H1 (cell line): ENCODE results near the gene CGNL1.

Source experiments
- EGR1 ChIP-seq: IDR thresholded peaks from 2 replicates; pipeline ENCODE4 v1.6.1; 2011; ENCODE audit warnings: low read depth, low read length, borderline replicate concordance
- EP300 ChIP-seq, 2 experiments: IDR thresholded peaks; 1 replicate in 1 of 2; 2 replicates in 1 of 2; pipeline ENCODE4 v1.6.1; 2011 to 2012; ENCODE audit warnings: low read depth in 2 of 2, low read length in 2 of 2, mild to moderate bottlenecking in 2 of 2, borderline replicate concordance in 1 of 2, inconsistent platforms in 1 of 2, moderate library complexity in 1 of 2
- JUN ChIP-seq: IDR thresholded peaks from 2 replicates; pipeline ENCODE4 v1.6.1; 2011; ENCODE audit warnings: low read depth, mild to moderate bottlenecking, improper control_type of control experiment, low read length
- KDM1A ChIP-seq: fragments of 200-600, 300-600 bp; sonication (generic); IDR thresholded peaks from 2 replicates; pipeline ENCODE4 v1.7.1; 2016; ENCODE audit warnings: mild to moderate bottlenecking, low read length, borderline replicate concordance
- KDM5A ChIP-seq: fragments of 200-600 bp; IDR thresholded peaks from 2 replicates; pipeline ENCODE4 v1.7.1; 2012; ENCODE audit warnings: mild to moderate bottlenecking, low read length, inconsistent platforms, mixed read lengths
- RAD21 ChIP-seq, 2 experiments: IDR thresholded peaks in 1 of 2; conservative IDR thresholded peaks in 1 of 2; 2 replicates each; pipeline ENCODE4 v1.6.1; 2011; ENCODE audit warnings: low read depth in 2 of 2, low read length in 2 of 2, improper control_type of control experiment in 1 of 2, inconsistent platforms in 1 of 2, mild to moderate bottlenecking in 1 of 2, moderate library complexity in 1 of 2
- RFX5 ChIP-seq: IDR thresholded peaks from 2 replicates; pipeline ENCODE4 v1.6.1; 2011; ENCODE audit warnings: low read depth, low read length, improper control_type of control experiment, borderline replicate concordance
- TEAD4 ChIP-seq: IDR thresholded peaks from 2 replicates; pipeline ENCODE4 v1.6.1; 2012; ENCODE audit warnings: low read depth, low read length, inconsistent platforms, mixed read lengths
- TF ChIP-seq, protein P1 (sequence below): IDR thresholded peaks from 2 replicates; pipeline ENCODE4 v1.6.1; 2011; ENCODE audit warnings: low read depth, mild to moderate bottlenecking, low read length; ENCODE audit not compliant: insufficient read depth
- TF ChIP-seq, protein P2 (sequence below), 3 experiments: IDR thresholded peaks; 1 replicate in 2 of 3; 2 replicates in 1 of 3; pipeline versions ENCODE4 v1.5.1 to v1.6.1; 2011; ENCODE audit warnings: low read length in 3 of 3, mild to moderate bottlenecking in 3 of 3, inconsistent platforms in 2 of 3, low read depth in 1 of 3, moderate library complexity in 1 of 3; ENCODE audit not compliant: insufficient read depth in 1 of 3; ENCODE audit errors: control extremely low read depth in 1 of 3

DNA sequence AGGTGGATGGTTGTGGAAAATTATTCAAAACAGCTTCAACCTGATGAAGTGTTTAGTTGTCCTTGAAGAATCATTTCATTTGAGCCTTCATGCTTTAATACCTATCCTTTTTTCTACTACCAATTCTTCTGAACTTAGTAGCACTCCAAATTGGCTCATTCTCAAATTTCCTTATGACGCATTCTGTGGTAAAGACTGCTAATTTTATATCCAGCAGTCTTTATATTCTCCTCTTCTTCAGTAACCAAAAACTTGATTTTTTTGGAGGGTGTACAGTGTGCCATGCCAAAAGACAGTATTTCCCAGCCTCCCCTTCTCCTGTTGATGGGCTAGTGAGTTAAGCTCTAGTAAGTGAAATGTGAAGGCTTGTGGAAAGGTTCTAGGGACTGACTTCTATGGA is 25.2 kb downstream of the CGNL1 start:
- TF ChIP-seq TEAD4 (no peak), KDM1A (no peak), EP300 (IDR thresholded peaks at IDR 0.05; ENCODE audit: borderline replicate concordance in 1 of 2, low read depth in 2 of 2, low read length in 2 of 2) (no peak), EGR1 (no peak), RFX5 (no peak), KDM5A (no peak), RAD21 (IDR thresholded peaks at IDR 0.05 in 1 of 2, conservative IDR thresholded peaks at IDR 0.05 in 1 of 2; ENCODE audit: low read depth in 2 of 2, low read length in 2 of 2) (no peak), JUN (no peak)
- TF ChIP-seq, protein P1, sequence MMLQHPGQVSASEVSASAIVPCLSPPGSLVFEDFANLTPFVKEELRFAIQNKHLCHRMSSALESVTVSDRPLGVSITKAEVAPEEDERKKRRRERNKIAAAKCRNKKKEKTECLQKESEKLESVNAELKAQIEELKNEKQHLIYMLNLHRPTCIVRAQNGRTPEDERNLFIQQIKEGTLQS = no peak
- TF ChIP-seq, protein P2, sequence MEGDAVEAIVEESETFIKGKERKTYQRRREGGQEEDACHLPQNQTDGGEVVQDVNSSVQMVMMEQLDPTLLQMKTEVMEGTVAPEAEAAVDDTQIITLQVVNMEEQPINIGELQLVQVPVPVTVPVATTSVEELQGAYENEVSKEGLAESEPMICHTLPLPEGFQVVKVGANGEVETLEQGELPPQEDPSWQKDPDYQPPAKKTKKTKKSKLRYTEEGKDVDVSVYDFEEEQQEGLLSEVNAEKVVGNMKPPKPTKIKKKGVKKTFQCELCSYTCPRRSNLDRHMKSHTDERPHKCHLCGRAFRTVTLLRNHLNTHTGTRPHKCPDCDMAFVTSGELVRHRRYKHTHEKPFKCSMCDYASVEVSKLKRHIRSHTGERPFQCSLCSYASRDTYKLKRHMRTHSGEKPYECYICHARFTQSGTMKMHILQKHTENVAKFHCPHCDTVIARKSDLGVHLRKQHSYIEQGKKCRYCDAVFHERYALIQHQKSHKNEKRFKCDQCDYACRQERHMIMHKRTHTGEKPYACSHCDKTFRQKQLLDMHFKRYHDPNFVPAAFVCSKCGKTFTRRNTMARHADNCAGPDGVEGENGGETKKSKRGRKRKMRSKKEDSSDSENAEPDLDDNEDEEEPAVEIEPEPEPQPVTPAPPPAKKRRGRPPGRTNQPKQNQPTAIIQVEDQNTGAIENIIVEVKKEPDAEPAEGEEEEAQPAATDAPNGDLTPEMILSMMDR (IDR thresholded peaks at IDR 0.05; ENCODE audit: control extremely low read depth in 1 of 3, insufficient read depth in 1 of 3, low read depth in 1 of 3, low read length in 3 of 3) = no peak
